ENCODE results near the gene EFCAB11.

The EFCAB11 gene

DNA sequence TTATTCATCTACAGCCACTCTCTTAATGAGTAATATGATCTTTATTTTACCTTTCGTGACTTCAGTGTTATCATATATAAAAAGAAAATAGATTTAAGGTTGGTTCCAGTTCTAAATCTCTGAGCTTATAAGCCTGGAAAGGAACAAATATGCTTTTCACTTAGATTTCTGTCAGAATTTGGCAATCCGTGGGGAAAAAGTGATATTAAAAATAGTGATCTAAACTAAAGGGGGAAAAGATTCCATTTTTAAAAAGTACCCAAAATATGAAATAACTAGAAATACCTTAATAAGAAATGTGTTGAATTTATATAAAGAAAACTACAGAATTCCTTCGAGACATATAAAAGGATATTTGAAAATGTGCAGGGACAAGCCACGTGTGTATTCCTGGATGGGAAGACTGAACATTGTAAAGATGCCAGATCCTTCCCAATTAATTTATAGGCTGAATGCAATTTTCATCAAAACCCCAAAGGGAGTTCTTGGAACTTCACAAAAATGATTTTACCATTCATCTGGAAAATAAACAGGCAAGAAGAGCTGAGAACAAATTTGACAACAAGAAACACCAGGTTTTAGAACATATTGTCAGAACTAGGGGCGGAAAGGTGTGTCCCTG lies 142.5 kb downstream of the EFCAB11 start:
- DNase-seq = no peak

DNA sequence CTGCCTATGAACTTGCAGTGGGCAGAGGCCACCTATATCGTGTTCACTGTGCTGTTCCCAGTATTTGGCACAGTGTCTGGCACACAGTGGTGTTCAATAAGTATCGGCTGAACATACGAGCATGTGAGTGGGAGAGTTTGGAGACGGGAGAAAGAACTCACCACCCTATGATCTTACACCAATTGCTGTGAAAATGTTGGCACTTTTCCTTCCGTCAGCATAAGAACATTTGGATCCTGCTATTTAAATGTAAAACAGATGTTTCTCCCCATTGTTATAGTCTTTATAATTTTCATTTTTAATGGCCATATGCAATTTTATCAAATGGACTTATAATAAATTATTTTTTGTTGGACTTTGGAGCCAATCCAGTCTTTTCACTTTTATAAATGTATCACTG lies 144.4 kb downstream of the EFCAB11 start:
- DNase-seq = no peak

- no peak for DNase-seq
These were observed 146.6 kb downstream of the EFCAB11 start for GRCh38 chr14:89807892-89808291.

DNA sequence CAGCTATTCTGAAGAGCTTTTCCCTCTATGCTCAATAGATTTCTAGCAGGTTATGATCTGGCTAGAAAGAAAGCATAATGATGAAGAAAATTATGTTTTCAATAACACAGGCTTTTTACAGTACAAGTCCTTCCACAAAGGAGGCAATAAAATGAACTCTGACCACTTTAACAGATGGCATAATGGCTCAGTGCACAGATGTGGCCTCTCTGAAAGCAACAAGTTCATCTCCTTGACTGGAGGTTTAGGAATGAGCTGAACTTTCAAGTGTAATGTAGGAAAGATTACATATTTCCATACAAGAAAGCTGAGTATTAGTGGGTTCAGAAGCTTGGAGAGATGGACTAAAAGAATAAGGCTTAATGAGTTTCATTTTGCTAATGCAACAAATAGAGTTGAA lies 147.4 kb downstream of the EFCAB11 start:
- no peak for DNase-seq

GRCh38 chr14:89806451-89806850 lies 148.1 kb downstream of the EFCAB11 start:
- no peak for DNase-seq

- no peak for DNase-seq
These were observed 149.0 kb downstream of the EFCAB11 start for GRCh38 chr14:89805501-89805900.

DNA sequence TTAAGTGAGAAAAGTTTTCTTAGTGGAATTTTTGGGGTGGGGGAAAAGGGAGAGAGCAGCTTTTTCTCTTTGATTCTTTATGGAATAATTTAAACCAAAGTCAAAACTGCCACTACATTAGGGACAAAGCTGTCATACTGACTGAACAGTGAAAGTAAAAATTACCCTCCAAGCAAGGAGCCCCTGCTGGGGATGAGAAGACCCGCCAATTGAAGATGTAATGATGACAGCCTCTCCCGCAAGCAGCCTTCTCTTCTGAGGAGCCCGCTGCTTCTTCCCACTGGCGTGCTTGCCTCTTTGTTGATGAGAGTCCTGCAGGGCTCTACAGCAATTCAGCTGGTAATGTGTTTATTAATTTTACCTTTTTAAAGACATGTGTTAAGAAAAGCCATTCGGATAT lies 151.0 kb downstream of the EFCAB11 start:
- DNase-seq = no peak

DNA sequence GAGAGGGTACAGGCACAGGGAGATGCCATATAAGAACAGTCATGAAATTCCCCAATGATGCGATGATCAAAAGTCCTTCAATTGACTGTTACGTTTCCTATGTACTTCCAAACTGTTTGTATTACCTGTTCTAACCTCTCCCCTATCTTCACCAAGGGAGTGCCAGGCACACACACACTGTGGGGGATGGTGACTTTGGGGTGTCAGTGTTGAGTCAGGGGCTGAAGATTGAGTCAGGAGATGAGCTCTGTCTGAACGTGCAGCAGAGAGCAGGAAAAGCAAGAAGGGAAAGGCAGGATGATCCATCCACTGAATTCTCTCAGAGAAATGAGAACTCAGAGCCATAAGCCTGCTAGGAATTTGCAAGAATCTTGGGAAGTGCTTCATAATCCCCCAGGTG lies 153.4 kb downstream of the EFCAB11 start:
- no peak for DNase-seq

GRCh38 chr14:89798212-89798773 lies 156.2 kb downstream of the EFCAB11 start:
- DNase-seq = no peak

DNA sequence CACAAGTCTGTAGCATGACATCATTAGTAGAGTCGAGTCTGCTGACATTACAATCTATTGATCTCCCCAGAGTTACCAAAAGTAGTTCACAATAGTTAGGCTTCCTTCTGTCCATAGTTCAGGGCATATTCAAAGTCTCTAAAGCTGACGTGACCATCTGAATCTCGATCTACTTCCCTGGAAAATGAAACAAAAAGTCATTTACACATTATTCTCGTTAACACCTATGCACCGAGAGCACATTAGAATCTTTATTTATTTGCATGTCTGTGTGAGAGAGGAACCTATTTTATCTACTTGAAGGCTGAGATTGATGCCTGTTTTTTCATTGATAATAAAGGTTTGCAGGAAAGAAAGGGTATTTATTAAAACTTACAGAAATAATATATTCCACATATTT lies 157.4 kb downstream of the EFCAB11 start:
- no peak for DNase-seq

- no peak for DNase-seq
These were observed 160.4 kb downstream of the EFCAB11 start for GRCh38 chr14:89794096-89794495.

GRCh38 chr14:89793367-89793716 lies 161.2 kb downstream of the EFCAB11 start:
- no peak for DNase-seq

DNA sequence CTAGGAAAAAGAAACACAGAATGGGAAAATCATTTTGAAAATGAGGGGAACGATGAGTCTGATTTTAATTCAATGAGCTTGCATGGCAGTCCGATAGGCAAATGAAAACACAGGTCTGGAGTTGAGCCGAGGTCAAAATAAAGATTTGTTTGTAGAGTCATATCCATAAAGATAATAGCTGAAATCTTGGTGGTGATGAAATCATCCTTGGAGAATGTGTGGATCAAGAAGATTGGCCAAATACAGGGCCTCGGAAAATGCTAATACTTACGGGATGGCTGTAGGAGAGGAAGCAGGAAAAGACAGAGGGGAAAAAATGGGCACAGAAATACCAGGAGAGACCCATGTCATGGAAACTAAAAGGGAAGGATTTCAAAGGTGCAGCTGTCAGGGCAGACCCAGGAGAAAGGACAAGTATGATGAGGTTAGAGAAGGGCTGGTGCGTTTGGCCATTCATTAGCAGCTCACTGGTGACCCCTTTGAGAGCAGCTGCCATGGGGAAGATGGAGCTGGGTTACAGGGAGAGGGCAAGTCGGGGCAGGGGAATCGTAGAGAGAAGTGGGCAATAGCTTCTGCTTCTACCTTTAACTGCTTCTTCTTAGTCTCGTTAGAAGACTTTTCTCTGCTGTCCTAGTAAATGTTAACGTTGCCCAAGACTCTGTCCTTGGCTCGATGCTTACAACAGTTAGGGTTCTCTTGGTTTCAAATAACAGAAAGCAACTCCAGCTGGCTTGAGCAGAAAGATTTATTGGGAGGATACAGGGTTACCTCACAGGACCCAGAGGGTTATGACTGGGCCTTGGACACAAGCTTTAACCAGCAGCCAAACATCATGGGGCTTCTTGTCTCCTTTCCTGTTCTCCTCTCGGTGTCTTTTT lies 161.8 kb downstream of the EFCAB11 start:
- DNase-seq = no peak

GRCh38 chr14:89787525-89787924 lies 167.0 kb downstream of the EFCAB11 start:
- DNase-seq = no peak

GRCh38 chr14:89781046-89781445 lies 173.5 kb downstream of the EFCAB11 start:
- DNase-seq = no peak

DNA sequence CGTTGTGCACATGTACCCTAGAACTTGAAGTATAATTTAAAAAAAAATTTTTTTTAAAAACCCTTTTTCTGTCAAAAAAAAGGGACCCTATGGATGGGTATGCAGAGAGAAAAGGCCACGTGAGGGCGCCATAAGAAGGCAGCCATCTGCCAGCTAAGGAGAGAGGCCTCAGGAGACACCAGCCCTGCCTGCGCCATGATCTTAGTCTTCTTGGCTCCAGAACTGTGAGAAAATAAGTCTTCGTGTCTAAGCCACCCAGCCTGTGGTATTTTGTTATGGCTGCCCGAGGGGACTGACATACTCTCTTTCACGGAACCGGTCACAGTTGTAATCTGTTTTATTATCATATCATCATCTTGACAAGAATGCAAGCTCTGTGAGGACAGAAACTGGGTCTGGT lies 174.8 kb downstream of the EFCAB11 start:
- DNase-seq = no peak

DNA sequence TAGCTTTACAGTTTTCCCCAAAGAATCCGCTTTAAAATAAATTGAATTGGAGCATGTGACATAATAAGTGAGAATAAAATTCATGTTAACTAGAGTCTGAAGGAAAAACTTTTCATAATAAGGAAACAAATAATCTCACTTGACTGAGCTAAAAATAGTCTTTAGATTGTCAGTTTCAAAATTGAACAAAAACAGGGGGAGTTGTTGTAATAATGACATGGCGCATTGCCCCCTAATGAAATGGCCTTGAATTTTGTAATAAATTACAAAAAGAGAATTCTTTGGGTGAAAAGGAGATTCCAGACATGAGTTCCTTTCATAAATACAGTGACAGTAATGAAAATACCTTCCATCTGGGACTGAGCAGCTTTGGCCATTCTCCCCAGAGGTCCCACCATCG lies 178.6 kb downstream of the EFCAB11 start:
- DNase-seq = no peak

- no peak for DNase-seq
These were observed 179.4 kb downstream of the EFCAB11 start for GRCh38 chr14:89775151-89775550.

DNA sequence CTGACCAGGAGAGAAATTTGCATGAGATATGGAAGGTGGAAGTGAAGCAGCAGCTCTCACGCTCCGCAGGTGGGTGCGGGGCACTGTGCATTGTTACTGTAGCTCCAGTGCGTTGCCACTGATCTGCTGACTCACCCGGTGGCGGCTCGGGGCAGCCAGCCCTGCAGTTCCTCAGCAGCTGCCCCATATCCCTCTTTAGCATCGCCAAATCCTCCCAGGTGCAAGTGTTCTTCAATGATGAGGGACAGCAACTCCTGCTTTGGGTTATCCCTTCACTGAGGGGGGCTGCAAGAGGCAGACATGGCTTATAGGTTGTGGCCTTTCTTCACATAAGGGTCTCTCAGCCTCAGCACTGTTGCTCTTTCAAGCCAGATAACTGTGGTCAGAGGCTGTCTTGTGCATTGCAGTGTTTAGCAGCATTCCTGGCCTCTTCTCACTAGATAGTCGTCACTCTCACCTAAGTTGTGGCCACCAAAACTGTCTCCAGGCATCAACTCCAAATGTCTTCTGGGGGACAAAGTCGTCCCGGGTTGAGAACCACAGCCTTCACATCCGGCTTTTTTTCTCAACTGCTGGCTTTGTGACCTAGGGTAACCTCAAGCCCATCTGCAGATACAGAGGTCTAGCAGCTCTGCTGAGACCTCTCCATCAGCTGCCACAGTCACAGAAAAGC lies 180.8 kb downstream of the EFCAB11 start:
- no peak for DNase-seq

- no peak for DNase-seq
These were observed 181.4 kb downstream of the EFCAB11 start for GRCh38 chr14:89773151-89773550.

- no peak for DNase-seq
These were observed 183.3 kb downstream of the EFCAB11 start for GRCh38 chr14:89771251-89771650.

- no peak for DNase-seq
These were observed 186.7 kb downstream of the EFCAB11 start for GRCh38 chr14:89767861-89768268.

DNA sequence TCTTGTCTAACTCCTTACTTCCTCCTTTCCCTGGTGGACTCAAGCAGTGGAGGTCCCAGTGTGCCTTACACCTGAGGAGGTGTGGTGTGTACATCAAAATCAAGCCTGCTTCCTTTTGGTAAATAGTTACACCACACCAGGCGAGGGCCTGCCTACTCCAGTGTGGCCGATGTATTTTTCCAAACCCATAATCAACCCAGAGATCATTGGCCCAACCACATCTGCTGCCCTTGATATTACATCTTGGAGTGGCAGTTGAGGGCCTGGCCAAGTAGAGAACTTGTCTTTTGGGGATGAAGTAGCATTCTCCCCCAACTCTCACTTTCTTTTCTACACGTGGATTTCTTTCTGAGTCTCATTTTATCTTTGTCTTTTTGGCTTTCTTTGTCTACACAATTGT lies 187.4 kb downstream of the EFCAB11 start:
- DNase-seq = no peak

DNA sequence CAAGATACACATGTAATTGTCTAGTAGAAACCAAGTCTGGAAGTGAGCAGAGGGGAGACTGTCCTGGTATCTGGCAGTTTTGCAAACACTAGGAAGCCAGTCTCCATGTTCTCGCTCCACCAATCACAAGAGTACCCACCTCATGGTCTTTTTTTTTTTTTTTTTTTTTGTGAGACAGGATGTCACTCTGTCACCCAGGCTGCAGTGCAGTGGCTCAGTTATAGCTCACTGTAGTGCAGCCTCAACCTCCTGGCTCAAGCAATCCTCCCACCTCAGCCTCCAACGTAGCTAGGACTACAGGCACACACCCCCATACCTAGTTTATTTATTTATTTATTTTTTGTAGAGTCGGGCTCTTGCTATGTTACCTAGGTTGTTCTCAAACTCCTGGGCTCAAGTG lies 189.2 kb downstream of the EFCAB11 start:
- no peak for DNase-seq
